Fibroblast of lung (primary cell): Measurements from ENCODE around the gene GRIN2A. TPM values are rescaled to one million over a fixed set of nuclear protein-coding genes. Genes with fewer than 3 reads are reported as not detected.

Experiments
- DNase-seq, 2 donors: peaks; one replicate each; pipeline versions ENCODE4 v3.0.0 to v3.0.0-alpha.2; 2010; ENCODE audit warnings: low read depth in 2 of 2
- H2AFZ ChIP-seq: 2 replicates; pipeline ENCODE4 v1.5.1; 2012; ENCODE audit warnings: low read length, control low read depth, inconsistent platforms
- H3K27ac ChIP-seq: 2 replicates; pipeline ENCODE4 v1.5.1; 2011; ENCODE audit warnings: low read length, control low read depth; ENCODE audit not compliant: insufficient read depth
- H3K27me3 ChIP-seq: 2 replicates; pipeline ENCODE4 v1.5.1; 2011; ENCODE audit warnings: mild to moderate bottlenecking, low read length; ENCODE audit not compliant: control insufficient read depth, insufficient read depth
- H3K36me3 ChIP-seq: 2 replicates; pipeline ENCODE4 v1.5.1; 2011; ENCODE audit warnings: low read length; ENCODE audit not compliant: control insufficient read depth, insufficient read depth
- H3K4me1 ChIP-seq: 2 replicates; pipeline ENCODE4 v1.5.1; 2011; ENCODE audit warnings: low read length; ENCODE audit not compliant: control insufficient read depth, insufficient read depth; ENCODE audit errors: extremely low read depth
- H3K4me2 ChIP-seq: 2 replicates; pipeline ENCODE4 v1.5.1; 2011; ENCODE audit warnings: low read length, control low read depth; ENCODE audit not compliant: insufficient read depth; ENCODE audit errors: extremely low read depth
- H3K4me3 ChIP-seq, 4 experiments: fragments of 200-600 bp in 1 of 4; sonication (generic) in 1 of 4; replicated peaks in 1 of 4; 2 replicates each; pipeline ENCODE4 v1.5.1; 2011 to 2016; ENCODE audit warnings: low read length in 4 of 4, low read depth in 3 of 4, mild to moderate bottlenecking in 3 of 4, control low read depth in 2 of 4, inconsistent platforms in 1 of 4, mixed read lengths in 1 of 4; ENCODE audit not compliant: insufficient read depth in 1 of 4; ENCODE audit errors: control extremely low read depth in 1 of 4
- H3K79me2 ChIP-seq: 2 replicates; pipeline ENCODE4 v1.5.1; 2012; ENCODE audit warnings: mild to moderate bottlenecking, low read length, inconsistent platforms; ENCODE audit not compliant: control insufficient read depth, insufficient read depth
- H3K9ac ChIP-seq: 2 replicates; pipeline ENCODE4 v1.5.1; 2011; ENCODE audit warnings: mild to moderate bottlenecking, low read length, control low read depth; ENCODE audit not compliant: insufficient read depth
- H3K9me3 ChIP-seq: 2 replicates; pipeline ENCODE4 v1.5.1; 2012; ENCODE audit warnings: low read depth, low read length; ENCODE audit not compliant: control insufficient read depth, insufficient read depth
- H4K20me1 ChIP-seq: 2 replicates; pipeline ENCODE4 v1.5.1; 2011; ENCODE audit warnings: low read length; ENCODE audit not compliant: control insufficient read depth, insufficient read depth; ENCODE audit errors: extremely low read depth
- EZH2 ChIP-seq: IDR thresholded peaks from 2 replicates; pipeline ENCODE4 v1.5.1; 2012; ENCODE audit warnings: low read length, control low read depth, mild to moderate bottlenecking; ENCODE audit errors: missing control alignments
- polyA plus RNA-seq, 2 donors: library from polyadenylated mRNA; depleted of rRNA in 1 of 2; stranded (reverse) in 1 of 2; unstranded in 1 of 2; fragments of >200 nt; gene quantifications; 2 replicates each; pipeline ENCODE4 v1.2.1, GENCODE V29; 2011 to 2012; ENCODE audit warnings: missing spikeins in 1 of 2
- total RNA-seq: library from RNA; depleted of rRNA; stranded (reverse); fragments of >200 nt; gene quantifications from 2 replicates; pipeline ENCODE4 v1.2.1, GENCODE V29; 2014
- TF ChIP-seq, protein P1 (sequence below), 2 donors: IDR thresholded peaks in 1 of 2; conservative IDR thresholded peaks in 1 of 2; 1 replicate in 1 of 2; 2 replicates in 1 of 2; pipeline ENCODE4 v1.5.1; 2011 to 2012; ENCODE audit warnings: low read length in 2 of 2, control low read depth in 1 of 2, inconsistent platforms in 1 of 2, low read depth in 1 of 2, mild to moderate bottlenecking in 1 of 2

The GRIN2A gene
- total and polyA plus RNA-seq, 2 donors (not counting 1 experiment from before 2014, with no cell fraction given): 0.15 to 0.33 TPM

DNA sequence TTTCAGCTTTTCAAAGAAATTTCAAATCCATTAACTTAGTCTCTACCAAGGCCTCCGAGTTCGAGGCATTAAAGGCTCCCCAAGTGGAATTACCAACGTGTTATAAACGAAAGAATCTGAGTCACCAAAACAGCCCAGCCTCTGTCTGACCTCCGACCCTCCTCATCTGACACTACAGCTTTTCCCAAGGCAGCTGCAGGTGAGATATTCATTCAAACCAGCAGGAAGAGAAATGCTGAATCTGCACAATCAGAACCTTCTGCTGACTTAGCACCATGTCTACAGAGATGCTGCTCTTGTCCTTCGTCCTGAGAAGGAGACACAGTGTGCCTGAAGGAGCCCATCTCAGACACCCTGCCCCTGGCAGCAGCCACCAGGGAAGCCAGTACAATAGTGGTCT, 30.5 kb downstream of the GRIN2A start:
- H3K36me3 ChIP-seq: no peaks in the 10 kb centered on the region
- no peaks in the 10 kb centered on the region for H3K79me2 ChIP-seq
- no peak overlapping the region for H3K4me3 ChIP-seq
- H2AFZ ChIP-seq: no peak overlapping the region
- H4K20me1 ChIP-seq: no peaks in the 10 kb centered on the region
- TF ChIP-seq, protein P1, sequence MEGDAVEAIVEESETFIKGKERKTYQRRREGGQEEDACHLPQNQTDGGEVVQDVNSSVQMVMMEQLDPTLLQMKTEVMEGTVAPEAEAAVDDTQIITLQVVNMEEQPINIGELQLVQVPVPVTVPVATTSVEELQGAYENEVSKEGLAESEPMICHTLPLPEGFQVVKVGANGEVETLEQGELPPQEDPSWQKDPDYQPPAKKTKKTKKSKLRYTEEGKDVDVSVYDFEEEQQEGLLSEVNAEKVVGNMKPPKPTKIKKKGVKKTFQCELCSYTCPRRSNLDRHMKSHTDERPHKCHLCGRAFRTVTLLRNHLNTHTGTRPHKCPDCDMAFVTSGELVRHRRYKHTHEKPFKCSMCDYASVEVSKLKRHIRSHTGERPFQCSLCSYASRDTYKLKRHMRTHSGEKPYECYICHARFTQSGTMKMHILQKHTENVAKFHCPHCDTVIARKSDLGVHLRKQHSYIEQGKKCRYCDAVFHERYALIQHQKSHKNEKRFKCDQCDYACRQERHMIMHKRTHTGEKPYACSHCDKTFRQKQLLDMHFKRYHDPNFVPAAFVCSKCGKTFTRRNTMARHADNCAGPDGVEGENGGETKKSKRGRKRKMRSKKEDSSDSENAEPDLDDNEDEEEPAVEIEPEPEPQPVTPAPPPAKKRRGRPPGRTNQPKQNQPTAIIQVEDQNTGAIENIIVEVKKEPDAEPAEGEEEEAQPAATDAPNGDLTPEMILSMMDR (conservative IDR thresholded peaks at IDR 0.05 in 1 of 2, IDR thresholded peaks at IDR 0.05 in 1 of 2; ENCODE audit: low read depth in 1 of 2, low read length in 2 of 2): no peak
- TF ChIP-seq EZH2: no peak
- no peak for DNase-seq
- H3K27ac ChIP-seq: no peak overlapping the region
- no peak overlapping the region for H3K4me2 ChIP-seq
- no peaks in the 10 kb centered on the region for H3K4me1 ChIP-seq
- H3K9ac ChIP-seq: no peak overlapping the region
- H3K9me3 ChIP-seq: no peaks in the 10 kb centered on the region
- H3K27me3 ChIP-seq: no peaks in the 10 kb centered on the region

DNA sequence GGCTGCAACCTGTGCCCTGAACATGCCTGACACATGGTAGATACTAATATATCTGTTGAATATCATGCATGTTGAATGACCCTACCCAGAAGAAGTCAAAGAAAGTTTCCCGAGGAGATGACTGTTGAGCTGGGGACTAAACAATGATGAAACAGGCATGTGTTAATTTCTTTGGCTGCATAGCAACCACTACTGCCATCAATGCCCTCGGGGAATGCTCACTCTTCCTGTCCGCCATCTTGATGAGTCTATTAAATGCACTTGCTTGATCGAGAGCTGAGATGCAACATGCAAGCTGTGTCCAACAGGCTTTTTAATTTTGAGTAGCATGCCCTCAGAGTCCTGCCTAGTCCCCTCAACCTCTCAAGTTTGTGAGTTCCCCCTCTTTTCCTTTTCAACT, 31.3 kb downstream of the GRIN2A start:
- no peak overlapping the region for H3K4me3 ChIP-seq
- no peaks in the 10 kb centered on the region for H3K36me3 ChIP-seq
- no peak overlapping the region for H3K27ac ChIP-seq
- H3K79me2 ChIP-seq: no peaks in the 10 kb centered on the region
- H3K4me1 ChIP-seq: no peaks in the 10 kb centered on the region
- DNase-seq: no peak
- H3K27me3 ChIP-seq: no peaks in the 10 kb centered on the region
- H2AFZ ChIP-seq: no peak overlapping the region
- H3K9ac ChIP-seq: no peak overlapping the region
- H4K20me1 ChIP-seq: no peaks in the 10 kb centered on the region
- H3K9me3 ChIP-seq: no peaks in the 10 kb centered on the region
- TF ChIP-seq, protein P1 (conservative IDR thresholded peaks at IDR 0.05 in 1 of 2, IDR thresholded peaks at IDR 0.05 in 1 of 2; ENCODE audit: low read depth in 1 of 2, low read length in 2 of 2): no peak
- TF ChIP-seq EZH2: no peak
- no peak overlapping the region for H3K4me2 ChIP-seq

DNA sequence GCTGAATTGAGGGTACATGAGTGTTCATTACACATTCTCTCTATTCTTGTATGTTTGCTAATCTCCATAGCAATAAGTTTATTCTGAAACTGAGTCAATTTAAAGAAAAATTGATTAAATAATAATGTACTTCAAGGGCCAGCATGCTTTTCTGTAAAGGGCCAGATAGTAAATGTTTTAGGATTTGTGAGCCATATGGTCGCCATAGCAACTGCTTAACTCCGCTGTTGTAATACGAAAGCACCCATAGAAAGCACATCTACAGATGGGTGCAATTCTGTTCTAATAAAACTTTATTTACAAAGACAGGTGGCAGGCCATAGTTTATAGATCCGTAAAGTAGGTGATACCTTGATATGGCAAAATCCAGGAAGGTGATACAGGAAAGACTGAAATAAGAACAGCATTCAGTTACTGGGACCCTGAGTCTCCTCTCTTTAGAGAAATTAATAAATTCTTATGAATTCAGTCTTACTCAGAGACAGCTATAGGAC, 36.6 kb downstream of the GRIN2A start:
- no peaks in the 10 kb centered on the region for H3K9me3 ChIP-seq
- TF ChIP-seq EZH2: no peak
- TF ChIP-seq, protein P1 (conservative IDR thresholded peaks at IDR 0.05 in 1 of 2, IDR thresholded peaks at IDR 0.05 in 1 of 2; ENCODE audit: low read depth in 1 of 2, low read length in 2 of 2): no peak
- no peaks in the 10 kb centered on the region for H4K20me1 ChIP-seq
- no peaks in the 10 kb centered on the region for H3K79me2 ChIP-seq
- H3K4me2 ChIP-seq: no peak overlapping the region
- no peak overlapping the region for H3K4me3 ChIP-seq
- H3K27ac ChIP-seq: no peak overlapping the region
- H3K9ac ChIP-seq: no peak overlapping the region
- H2AFZ ChIP-seq: no peak overlapping the region
- no peaks in the 10 kb centered on the region for H3K36me3 ChIP-seq
- no peaks in the 10 kb centered on the region for H3K4me1 ChIP-seq
- no peaks in the 10 kb centered on the region for H3K27me3 ChIP-seq
- no peak for DNase-seq
